ENCODE results near the gene KCNJ11. TPM values are rescaled to one million over a fixed set of nuclear protein-coding genes. Genes with fewer than 3 reads are reported as not detected.

Gene KCNJ11
- total RNA-seq, 4 donors from 2014 or later = 0.66 to 4.0 (median 1.1) TPM

Other genes starting within 250 kb of the KCNJ11 start
- gene PIK3C2A, start 180.7 kb downstream of the KCNJ11 start, total RNA-seq = 10 to 100 TPM; 60.7 to 97.8 (median 83.4) TPM
- gene NUCB2, start 111.9 kb downstream of the KCNJ11 start, total RNA-seq = 10 to 100 TPM; 19.0 to 50.9 (median 40.1) TPM
- gene NCR3LG1, start 36.9 kb downstream of the KCNJ11 start, total RNA-seq = 1 to 10 TPM; 1.3 to 3.1 (median 2.8) TPM
- under 1 TPM in 2 of 4 donors, not detected in 2; 0.16 to 0.51 TPM for gene ABCC8, start 88.2 kb upstream of the KCNJ11 start, total RNA-seq
- gene USH1C, start 155.8 kb upstream of the KCNJ11 start, total RNA-seq = under 1 TPM in 1 of 4 donors, not detected in 3; 0.75 TPM
- not detected for gene OTOG, start 158.6 kb upstream of the KCNJ11 start, total RNA-seq

Measured in subcutaneous adipose tissue (tissue), 4 donors.